Measurements from ENCODE around the gene DDB1.

DNA sequence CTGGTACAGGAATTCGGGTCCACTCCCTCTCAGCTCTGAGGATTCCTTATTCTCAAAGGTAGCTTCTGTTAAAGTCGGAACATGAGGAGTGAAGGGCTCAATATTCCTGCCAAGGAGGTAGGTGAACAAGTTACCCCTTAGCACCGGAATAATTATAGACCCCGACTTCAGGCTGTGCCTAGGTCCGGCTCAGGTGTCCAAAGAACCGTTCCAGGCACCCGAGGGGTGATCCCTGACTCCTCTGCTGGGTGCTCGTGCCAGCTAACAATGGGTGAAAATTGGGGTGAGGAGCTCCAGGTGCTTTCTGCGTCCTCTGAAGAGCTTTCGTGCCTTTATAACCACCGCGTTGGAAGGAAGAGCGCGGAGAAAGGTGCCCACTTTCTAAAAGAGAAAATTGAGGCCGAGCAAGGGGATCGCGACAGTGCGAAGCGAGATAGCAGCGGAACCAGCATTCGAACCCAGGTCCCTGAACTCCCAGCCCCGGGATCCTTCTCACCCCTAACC is 28.4 kb upstream of the DDB1 start:
- TF ChIP-seq, protein P1, sequence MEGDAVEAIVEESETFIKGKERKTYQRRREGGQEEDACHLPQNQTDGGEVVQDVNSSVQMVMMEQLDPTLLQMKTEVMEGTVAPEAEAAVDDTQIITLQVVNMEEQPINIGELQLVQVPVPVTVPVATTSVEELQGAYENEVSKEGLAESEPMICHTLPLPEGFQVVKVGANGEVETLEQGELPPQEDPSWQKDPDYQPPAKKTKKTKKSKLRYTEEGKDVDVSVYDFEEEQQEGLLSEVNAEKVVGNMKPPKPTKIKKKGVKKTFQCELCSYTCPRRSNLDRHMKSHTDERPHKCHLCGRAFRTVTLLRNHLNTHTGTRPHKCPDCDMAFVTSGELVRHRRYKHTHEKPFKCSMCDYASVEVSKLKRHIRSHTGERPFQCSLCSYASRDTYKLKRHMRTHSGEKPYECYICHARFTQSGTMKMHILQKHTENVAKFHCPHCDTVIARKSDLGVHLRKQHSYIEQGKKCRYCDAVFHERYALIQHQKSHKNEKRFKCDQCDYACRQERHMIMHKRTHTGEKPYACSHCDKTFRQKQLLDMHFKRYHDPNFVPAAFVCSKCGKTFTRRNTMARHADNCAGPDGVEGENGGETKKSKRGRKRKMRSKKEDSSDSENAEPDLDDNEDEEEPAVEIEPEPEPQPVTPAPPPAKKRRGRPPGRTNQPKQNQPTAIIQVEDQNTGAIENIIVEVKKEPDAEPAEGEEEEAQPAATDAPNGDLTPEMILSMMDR (conservative IDR thresholded peaks at IDR 0.05 in 1 of 2, IDR thresholded peaks at IDR 0.05 in 1 of 2; ENCODE audit: extremely low read depth in 1 of 2, insufficient read depth in 1 of 2, low read depth in 1 of 2, low read length in 2 of 2): no peak
- TF ChIP-seq EZH2 (IDR thresholded peaks at IDR 0.05; ENCODE audit: borderline replicate concordance, low read length): no peak
